ENCODE measurements around the gene LDHB. TPM values are rescaled to one million over a fixed set of nuclear protein-coding genes. Genes with fewer than 3 reads are reported as not detected.

LDHB gene
- total RNA-seq, 1 experiment from 2014 or later = 1,454 TPM

DNA sequence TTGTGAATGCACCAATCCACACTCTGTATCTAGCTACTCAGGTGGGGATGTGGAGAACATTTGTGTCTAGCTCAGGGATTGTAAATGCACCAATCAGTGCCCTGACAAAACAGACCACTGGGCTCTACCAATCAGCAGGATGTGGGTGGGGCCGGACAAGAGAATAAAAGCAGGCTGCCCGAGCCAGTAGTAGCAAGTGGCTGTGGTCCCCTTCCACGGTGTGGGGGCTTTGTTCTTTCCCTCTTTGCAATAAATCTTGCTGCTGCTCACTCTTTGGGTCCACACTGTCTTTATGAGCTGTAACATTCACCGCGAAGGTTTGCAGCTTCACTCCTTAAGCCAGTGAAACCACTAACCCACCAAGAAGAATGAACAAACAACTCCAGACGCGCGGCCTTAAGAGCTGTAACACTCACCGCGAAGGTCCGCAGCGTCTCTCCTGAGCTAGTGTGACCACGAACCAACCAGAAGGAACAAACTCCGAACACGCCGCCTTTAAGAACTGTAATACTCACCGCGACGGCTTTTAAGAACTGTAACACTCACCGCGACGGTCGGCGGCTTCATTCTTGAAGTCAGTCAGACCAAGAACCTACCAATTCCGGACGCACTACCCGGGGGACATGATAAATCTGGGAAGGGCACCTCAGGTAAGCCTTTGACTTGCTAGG is 4.6 kb upstream of the LDHB start:
- CTCF ChIA-PET = no interaction called here
- H3K4me3 ChIP-seq (replicated peaks in 1 of 2; ENCODE audit: low read depth in 1 of 2, low read length in 2 of 2) = no peak overlapping the region
- peaks cover 4% of the 10 kb centered on the region for H3K79me2 ChIP-seq (ENCODE audit: insufficient read depth, low read length)

More for the DNA sequence above, 4.6 kb upstream of the LDHB start:
- intact Hi-C loops (cut with micrococcal nuclease) = no loop called here
- H3K9ac ChIP-seq (ENCODE audit: low read length) = no peak overlapping the region
- H3K36me3 ChIP-seq (ENCODE audit: control insufficient read depth in 1 of 2, insufficient read depth in 2 of 2, low read length in 2 of 2) = no peaks in the 10 kb centered on the region
- ChIA-PET POLR2A (no interaction called here), RAD21 (ENCODE audit: low non-redundant PET in 1 of 2, low total read pairs in 2 of 2, uncharacterized antibody in 2 of 2, unreplicated experiment in 2 of 2) (no interaction called here)
- no peak for TF ChIP-seq ELF1 (IDR thresholded peaks at IDR 0.05; ENCODE audit: borderline replicate concordance, low read depth)
- TF ChIP-seq SIN3A (IDR thresholded peaks at IDR 0.05; ENCODE audit: low read depth) = no peak
- no peak for TF ChIP-seq EZH2phosphoT487 (IDR thresholded peaks at IDR 0.05; ENCODE audit: borderline replicate concordance)
- TF ChIP-seq SP1 (IDR thresholded peaks at IDR 0.05; ENCODE audit: low read depth) = no peak
- TF ChIP-seq POLR2AphosphoS5 (IDR thresholded peaks at IDR 0.05; ENCODE audit: low read depth, low read length) = no peak
- TF ChIP-seq, protein P1, sequence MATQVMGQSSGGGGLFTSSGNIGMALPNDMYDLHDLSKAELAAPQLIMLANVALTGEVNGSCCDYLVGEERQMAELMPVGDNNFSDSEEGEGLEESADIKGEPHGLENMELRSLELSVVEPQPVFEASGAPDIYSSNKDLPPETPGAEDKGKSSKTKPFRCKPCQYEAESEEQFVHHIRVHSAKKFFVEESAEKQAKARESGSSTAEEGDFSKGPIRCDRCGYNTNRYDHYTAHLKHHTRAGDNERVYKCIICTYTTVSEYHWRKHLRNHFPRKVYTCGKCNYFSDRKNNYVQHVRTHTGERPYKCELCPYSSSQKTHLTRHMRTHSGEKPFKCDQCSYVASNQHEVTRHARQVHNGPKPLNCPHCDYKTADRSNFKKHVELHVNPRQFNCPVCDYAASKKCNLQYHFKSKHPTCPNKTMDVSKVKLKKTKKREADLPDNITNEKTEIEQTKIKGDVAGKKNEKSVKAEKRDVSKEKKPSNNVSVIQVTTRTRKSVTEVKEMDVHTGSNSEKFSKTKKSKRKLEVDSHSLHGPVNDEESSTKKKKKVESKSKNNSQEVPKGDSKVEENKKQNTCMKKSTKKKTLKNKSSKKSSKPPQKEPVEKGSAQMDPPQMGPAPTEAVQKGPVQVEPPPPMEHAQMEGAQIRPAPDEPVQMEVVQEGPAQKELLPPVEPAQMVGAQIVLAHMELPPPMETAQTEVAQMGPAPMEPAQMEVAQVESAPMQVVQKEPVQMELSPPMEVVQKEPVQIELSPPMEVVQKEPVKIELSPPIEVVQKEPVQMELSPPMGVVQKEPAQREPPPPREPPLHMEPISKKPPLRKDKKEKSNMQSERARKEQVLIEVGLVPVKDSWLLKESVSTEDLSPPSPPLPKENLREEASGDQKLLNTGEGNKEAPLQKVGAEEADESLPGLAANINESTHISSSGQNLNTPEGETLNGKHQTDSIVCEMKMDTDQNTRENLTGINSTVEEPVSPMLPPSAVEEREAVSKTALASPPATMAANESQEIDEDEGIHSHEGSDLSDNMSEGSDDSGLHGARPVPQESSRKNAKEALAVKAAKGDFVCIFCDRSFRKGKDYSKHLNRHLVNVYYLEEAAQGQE (IDR thresholded peaks at IDR 0.05; ENCODE audit: low read depth) = no peak
- TF ChIP-seq ZBTB33 (IDR thresholded peaks at IDR 0.05; ENCODE audit: extremely low read depth, insufficient replicate concordance, low read length) = no peak
- TF ChIP-seq TCF7L2 (IDR thresholded peaks at IDR 0.05; ENCODE audit: borderline replicate concordance, extremely low read depth, insufficient read depth, insufficient read length) = no peak
- TF ChIP-seq RAD21 (IDR thresholded peaks at IDR 0.05; ENCODE audit: low read depth) = no peak
- no peak for TF ChIP-seq SRF (IDR thresholded peaks at IDR 0.05; ENCODE audit: low read depth)
- TF ChIP-seq CBX3 (IDR thresholded peaks at IDR 0.05; ENCODE audit: low read depth) = no peak
- no peak for TF ChIP-seq CEBPB (IDR thresholded peaks at IDR 0.05; ENCODE audit: low read depth)
- TF ChIP-seq MAX (IDR thresholded peaks at IDR 0.05) = no peak
- no peak for TF ChIP-seq YY1 (IDR thresholded peaks at IDR 0.05; ENCODE audit: extremely low read depth, insufficient replicate concordance, low read depth, low read length)
- no peak for TF ChIP-seq POLR2A (IDR thresholded peaks at IDR 0.05; ENCODE audit: borderline replicate concordance, extremely low read depth, insufficient read depth, insufficient read length)
- TF ChIP-seq ATF3 (IDR thresholded peaks at IDR 0.05) = no peak
- TF ChIP-seq EGR1 (IDR thresholded peaks at IDR 0.05; ENCODE audit: low read depth) = no peak
- TF ChIP-seq, protein P2, sequence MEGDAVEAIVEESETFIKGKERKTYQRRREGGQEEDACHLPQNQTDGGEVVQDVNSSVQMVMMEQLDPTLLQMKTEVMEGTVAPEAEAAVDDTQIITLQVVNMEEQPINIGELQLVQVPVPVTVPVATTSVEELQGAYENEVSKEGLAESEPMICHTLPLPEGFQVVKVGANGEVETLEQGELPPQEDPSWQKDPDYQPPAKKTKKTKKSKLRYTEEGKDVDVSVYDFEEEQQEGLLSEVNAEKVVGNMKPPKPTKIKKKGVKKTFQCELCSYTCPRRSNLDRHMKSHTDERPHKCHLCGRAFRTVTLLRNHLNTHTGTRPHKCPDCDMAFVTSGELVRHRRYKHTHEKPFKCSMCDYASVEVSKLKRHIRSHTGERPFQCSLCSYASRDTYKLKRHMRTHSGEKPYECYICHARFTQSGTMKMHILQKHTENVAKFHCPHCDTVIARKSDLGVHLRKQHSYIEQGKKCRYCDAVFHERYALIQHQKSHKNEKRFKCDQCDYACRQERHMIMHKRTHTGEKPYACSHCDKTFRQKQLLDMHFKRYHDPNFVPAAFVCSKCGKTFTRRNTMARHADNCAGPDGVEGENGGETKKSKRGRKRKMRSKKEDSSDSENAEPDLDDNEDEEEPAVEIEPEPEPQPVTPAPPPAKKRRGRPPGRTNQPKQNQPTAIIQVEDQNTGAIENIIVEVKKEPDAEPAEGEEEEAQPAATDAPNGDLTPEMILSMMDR (IDR thresholded peaks at IDR 0.05 in 2 of 3, conservative IDR thresholded peaks at IDR 0.05 in 1 of 3; ENCODE audit: borderline replicate concordance in 1 of 3, insufficient read depth in 1 of 3, low read depth in 2 of 3, low read length in 2 of 3) = no peak
- TF ChIP-seq ZNF274 (IDR thresholded peaks at IDR 0.05; ENCODE audit: low read depth, low read length) = no peak
- TF ChIP-seq ZFX (IDR thresholded peaks at IDR 0.05) = no peak
- BruUV-seq (replicated peaks) = no TSS peak
- H3K27ac ChIP-seq (ENCODE audit: low read depth, low read length) = no peak overlapping the region
- H3K9me2 ChIP-seq (ENCODE audit: insufficient read depth) = no peaks in the 10 kb centered on the region
- DNase-seq (ENCODE audit: low read depth, low spot score) (no peak), ATAC-seq (no peak)
- peaks cover 0 to 5% of the 10 kb centered on the region in 2 experiments; a peak in 2 of 4 replicates for H3K4me1 ChIP-seq (ENCODE audit: control insufficient read depth in 1 of 2, insufficient read depth in 2 of 2, low read length in 2 of 2)
- no peaks in the 10 kb centered on the region for H3K9me3 ChIP-seq (ENCODE audit: control insufficient read depth in 1 of 2, insufficient read depth in 1 of 2, low read depth in 1 of 2, low read length in 2 of 2)
- no peak overlapping the region for H2AFZ ChIP-seq (ENCODE audit: low read depth, low read length, poor library complexity, severe bottlenecking)
- H3K4me2 ChIP-seq (ENCODE audit: low read length) = no peak overlapping the region
- no peaks in the 10 kb centered on the region for H3K27me3 ChIP-seq (ENCODE audit: insufficient read depth, low read length)
- H4K20me1 ChIP-seq (ENCODE audit: insufficient read depth) = no peaks in the 10 kb centered on the region

Measured in HCT116 (cell line).